ENCODE results near the gene C17orf67. TPM values are rescaled to one million over a fixed set of nuclear protein-coding genes. Genes with fewer than 3 reads are reported as not detected.

C17orf67 gene
- total RNA-seq, 1 donor from 2014 or later, result 2.4 TPM

DNA sequence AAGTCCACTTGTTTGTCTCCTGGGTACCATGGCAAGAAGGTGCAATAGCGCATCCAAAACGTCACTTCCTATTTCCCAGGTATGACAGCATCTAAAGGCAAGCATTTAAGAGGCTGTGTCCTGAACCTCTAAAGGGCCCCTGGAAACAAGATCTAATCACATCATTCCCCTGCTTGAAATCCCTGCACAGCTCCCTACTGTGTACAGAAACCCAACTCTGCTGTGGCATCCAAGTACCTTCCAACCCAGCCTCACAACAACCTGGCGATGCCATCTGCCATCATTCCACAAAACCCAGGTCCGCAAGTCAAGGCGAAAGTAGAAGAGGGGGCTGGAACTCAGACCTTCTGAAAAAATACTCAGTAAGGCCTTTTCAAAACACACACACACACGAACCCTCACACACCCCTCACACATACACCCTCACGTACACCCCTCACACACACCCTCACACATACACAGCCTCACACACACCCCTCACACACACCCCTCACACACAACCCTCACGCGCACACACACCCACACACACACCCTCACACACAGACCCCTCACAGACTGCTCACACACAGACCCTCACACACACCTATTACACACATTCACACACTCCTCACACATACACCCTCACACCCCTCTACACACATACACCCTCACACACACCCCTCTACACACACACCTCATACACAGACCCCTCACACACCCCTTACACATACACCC, 24.5 kb downstream of the C17orf67 start:
- DNase-seq (ENCODE audit: low read depth, low spot score), result no peak
- Mint-ChIP-seq H3K4me1 (no peaks in the 10 kb centered on the region), H3K27ac (ENCODE audit: unreplicated experiment) (no peak overlapping the region), H3K27me3 (ENCODE audit: low read depth) (peaks cover 2% of the 10 kb centered on the region), H3K36me3 (ENCODE audit: low read depth) (no peaks in the 10 kb centered on the region), H3K9me3 (no peaks in the 10 kb centered on the region), H3K4me3 (no peak overlapping the region)
- TF ChIP-seq, protein P1, sequence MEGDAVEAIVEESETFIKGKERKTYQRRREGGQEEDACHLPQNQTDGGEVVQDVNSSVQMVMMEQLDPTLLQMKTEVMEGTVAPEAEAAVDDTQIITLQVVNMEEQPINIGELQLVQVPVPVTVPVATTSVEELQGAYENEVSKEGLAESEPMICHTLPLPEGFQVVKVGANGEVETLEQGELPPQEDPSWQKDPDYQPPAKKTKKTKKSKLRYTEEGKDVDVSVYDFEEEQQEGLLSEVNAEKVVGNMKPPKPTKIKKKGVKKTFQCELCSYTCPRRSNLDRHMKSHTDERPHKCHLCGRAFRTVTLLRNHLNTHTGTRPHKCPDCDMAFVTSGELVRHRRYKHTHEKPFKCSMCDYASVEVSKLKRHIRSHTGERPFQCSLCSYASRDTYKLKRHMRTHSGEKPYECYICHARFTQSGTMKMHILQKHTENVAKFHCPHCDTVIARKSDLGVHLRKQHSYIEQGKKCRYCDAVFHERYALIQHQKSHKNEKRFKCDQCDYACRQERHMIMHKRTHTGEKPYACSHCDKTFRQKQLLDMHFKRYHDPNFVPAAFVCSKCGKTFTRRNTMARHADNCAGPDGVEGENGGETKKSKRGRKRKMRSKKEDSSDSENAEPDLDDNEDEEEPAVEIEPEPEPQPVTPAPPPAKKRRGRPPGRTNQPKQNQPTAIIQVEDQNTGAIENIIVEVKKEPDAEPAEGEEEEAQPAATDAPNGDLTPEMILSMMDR (conservative IDR thresholded peaks at IDR 0.05), result no peak

DNA sequence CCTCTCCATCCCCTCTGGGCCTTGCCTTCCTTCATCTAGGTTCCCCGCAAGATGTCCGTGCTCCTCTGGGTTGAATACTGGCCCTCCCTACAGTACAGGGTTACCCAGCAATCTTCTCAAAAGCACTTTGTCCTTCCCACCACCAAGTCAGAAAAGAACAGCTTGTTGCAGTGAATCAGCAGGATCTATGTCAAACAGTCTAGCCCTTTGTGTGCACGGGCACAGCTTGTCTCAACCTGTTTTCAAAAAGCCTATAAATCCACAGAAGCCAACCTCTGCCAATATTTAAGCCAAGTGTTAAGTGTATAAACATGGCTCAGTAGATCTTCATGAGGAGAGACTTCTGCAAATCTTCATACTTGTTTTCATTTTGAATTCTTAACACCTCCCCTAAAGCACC, 25.2 kb downstream of the C17orf67 start:
- H3K4me1 Mint-ChIP-seq, result no peaks in the 10 kb centered on the region
- H3K27me3 Mint-ChIP-seq (ENCODE audit: low read depth), result peaks cover 2% of the 10 kb centered on the region
- H3K36me3 Mint-ChIP-seq (ENCODE audit: low read depth), result no peaks in the 10 kb centered on the region
- H3K9me3 Mint-ChIP-seq, result no peaks in the 10 kb centered on the region
- no peak overlapping the region for H3K4me3 Mint-ChIP-seq
- H3K27ac Mint-ChIP-seq (ENCODE audit: unreplicated experiment), result no peak overlapping the region
- DNase-seq (ENCODE audit: low read depth, low spot score), result no peak
- TF ChIP-seq, protein P1 (conservative IDR thresholded peaks at IDR 0.05), result no peak

DNA sequence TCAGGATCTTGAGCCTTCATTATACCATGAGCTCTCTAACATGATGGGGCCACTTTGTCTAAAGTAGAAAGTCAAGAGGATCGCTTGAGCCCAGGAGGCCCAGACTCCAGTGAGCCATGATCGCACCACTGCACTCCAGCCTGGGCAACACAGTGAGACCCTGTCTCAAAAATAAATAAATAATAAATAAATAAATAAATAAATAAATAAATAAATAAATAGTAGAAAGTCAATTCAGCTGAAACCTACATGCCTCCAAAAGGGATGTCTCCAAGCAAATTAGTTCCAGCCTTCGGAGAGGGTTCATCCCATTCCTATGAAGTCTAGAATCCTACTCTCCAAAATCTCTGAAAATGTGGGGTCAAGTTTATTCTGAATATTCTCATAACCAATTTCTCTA, 26.0 kb downstream of the C17orf67 start:
- Mint-ChIP-seq H3K27ac (ENCODE audit: unreplicated experiment) (no peak overlapping the region), H3K27me3 (ENCODE audit: low read depth) (no peaks in the 10 kb centered on the region), H3K9me3 (no peaks in the 10 kb centered on the region), H3K4me3 (no peak overlapping the region), H3K4me1 (no peaks in the 10 kb centered on the region), H3K36me3 (ENCODE audit: low read depth) (no peaks in the 10 kb centered on the region)
- TF ChIP-seq, protein P1 (conservative IDR thresholded peaks at IDR 0.05), result no peak
- no peak for DNase-seq (ENCODE audit: low read depth, low spot score)

DNA sequence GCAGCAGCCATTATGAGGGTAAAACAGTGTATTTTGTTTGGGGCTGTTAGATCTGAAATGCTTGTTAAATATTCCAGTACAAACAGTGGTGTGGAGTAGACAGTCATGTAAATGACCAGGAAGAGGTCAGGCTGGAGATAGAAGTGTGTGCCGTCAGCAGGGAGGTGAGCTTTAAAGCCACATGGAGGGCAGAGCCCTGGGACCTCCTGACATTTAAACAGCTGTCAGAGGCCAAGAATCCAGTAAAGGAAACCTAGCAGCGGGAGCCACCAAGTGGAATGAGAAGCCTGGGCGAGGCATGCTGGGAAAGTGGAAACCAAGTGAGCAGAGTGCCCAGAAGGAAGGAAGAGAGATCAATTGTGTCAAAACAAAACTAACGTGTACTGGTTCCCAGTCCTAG, 26.8 kb downstream of the C17orf67 start:
- TF ChIP-seq, protein P1 (conservative IDR thresholded peaks at IDR 0.05), result no peak
- no peak for DNase-seq (ENCODE audit: low read depth, low spot score)
- Mint-ChIP-seq H3K9me3 (no peaks in the 10 kb centered on the region), H3K27ac (ENCODE audit: unreplicated experiment) (no peak overlapping the region), H3K4me3 (no peak overlapping the region), H3K27me3 (ENCODE audit: low read depth) (no peaks in the 10 kb centered on the region), H3K36me3 (ENCODE audit: low read depth) (no peaks in the 10 kb centered on the region), H3K4me1 (no peaks in the 10 kb centered on the region)

DNA sequence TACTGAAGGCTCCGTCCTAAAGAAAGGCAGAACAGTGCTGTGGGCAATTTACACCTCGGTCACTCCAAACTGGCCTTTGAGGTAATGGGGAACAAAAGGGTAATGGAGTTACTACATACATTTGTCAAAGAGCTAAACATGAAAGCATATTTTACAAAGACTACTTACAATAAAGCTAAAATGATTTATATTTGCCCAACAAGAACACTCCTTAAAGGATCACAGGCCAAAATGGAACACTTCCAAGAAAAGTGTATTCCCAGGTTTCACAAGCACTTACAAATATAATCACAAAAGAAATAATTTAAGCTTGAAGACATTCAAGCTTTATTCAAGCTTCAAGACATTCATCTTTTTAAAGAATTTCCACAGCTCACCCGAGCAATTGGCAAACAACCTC, 29.3 kb downstream of the C17orf67 start:
- Mint-ChIP-seq H3K36me3 (ENCODE audit: low read depth) (no peaks in the 10 kb centered on the region), H3K27ac (ENCODE audit: unreplicated experiment) (no peak overlapping the region), H3K4me1 (peaks cover 2% of the 10 kb centered on the region), H3K9me3 (no peaks in the 10 kb centered on the region), H3K27me3 (ENCODE audit: low read depth) (no peaks in the 10 kb centered on the region), H3K4me3 (no peak overlapping the region)
- DNase-seq (ENCODE audit: low read depth, low spot score), result no peak
- TF ChIP-seq, protein P1 (conservative IDR thresholded peaks at IDR 0.05), result no peak

Measured in neural crest cell (in vitro differentiated cells).